HS-5 (cell line): ENCODE measurements around the gene NDUFC1.
"Not testable (repeated sequence)": the region's sequence is repeated elsewhere in the genome, so short reads cannot be mapped to it uniquely, and the experiment has no call there.

Experiments
- DNase-seq: peaks from one replicate; pipeline ENCODE4 v3.0.0-alpha.2; 2012; ENCODE audit warnings: low read depth

The NDUFC1 gene

GRCh38 chr4:139301821-139302611, at the start of gene NDUFC1:
TSS of gene NDUFC1 (minus strand) at chr4:139302477. CDS start at chr4:139295798, 6,679 bp downstream.
- DNase-seq: no peak

GRCh38 chr4:139337612-139338011, 35.3 kb upstream of the NDUFC1 start:
- DNase-seq: no peak

GRCh38 chr4:139333046-139333445, 30.8 kb upstream of the NDUFC1 start:
- DNase-seq: no peak

GRCh38 chr4:139331185-139331584, 28.9 kb upstream of the NDUFC1 start:
- peak; percentile 5 for DNase-seq

- DNase-seq: no peak
These were observed 28.0 kb upstream of the NDUFC1 start for GRCh38 chr4:139330283-139330682.

- DNase-seq: no peak
These were observed 27.5 kb upstream of the NDUFC1 start for GRCh38 chr4:139329665-139330200.

GRCh38 chr4:139324620-139325019, 22.3 kb upstream of the NDUFC1 start:
- DNase-seq: no peak

- DNase-seq: not testable (repeated sequence)
These were observed 20.3 kb upstream of the NDUFC1 start for GRCh38 chr4:139322541-139322940.

GRCh38 chr4:139322070-139322469, 19.8 kb upstream of the NDUFC1 start:
- not testable (repeated sequence) for DNase-seq

GRCh38 chr4:139319571-139319970, 17.3 kb upstream of the NDUFC1 start:
- no peak for DNase-seq

- no peak for DNase-seq
These were observed 15.4 kb upstream of the NDUFC1 start for GRCh38 chr4:139317635-139318034.

GRCh38 chr4:139316733-139317132, 14.5 kb upstream of the NDUFC1 start:
- DNase-seq: no peak

- no peak for DNase-seq
These were observed 13.0 kb upstream of the NDUFC1 start for GRCh38 chr4:139315221-139315675.

GRCh38 chr4:139314047-139314800, 11.9 kb upstream of the NDUFC1 start:
- no peak for DNase-seq

GRCh38 chr4:139313414-139313813, 11.1 kb upstream of the NDUFC1 start:
- DNase-seq: not testable (repeated sequence)

GRCh38 chr4:139312552-139313332, 10.5 kb upstream of the NDUFC1 start:
- no peak for DNase-seq

GRCh38 chr4:139311909-139312308, 9.6 kb upstream of the NDUFC1 start:
- no peak for DNase-seq

GRCh38 chr4:139304920-139305319, 2.6 kb upstream of the NDUFC1 start:
- DNase-seq: no peak

GRCh38 chr4:139301113-139301820, 1.0 kb downstream of the NDUFC1 start, which contains the start of gene NAA15:
TSS of gene NAA15 (plus strand) at chr4:139301505. CDS start at chr4:139301778, 273 bp downstream.
- peak; percentile 90 for DNase-seq

- DNase-seq: no peak
These were observed 1.7 kb downstream of the NDUFC1 start for GRCh38 chr4:139300431-139301112.

GRCh38 chr4:139299536-139299935, 2.7 kb downstream of the NDUFC1 start:
- DNase-seq: no peak
